Naive thymus-derived CD4-positive, alpha-beta T cell (primary cell): ENCODE measurements around the gene NCKAP5L. TPM values are rescaled to one million over a fixed set of nuclear protein-coding genes. Genes with fewer than 3 reads are reported as not detected.

Experiments
- ATAC-seq: fragments of 150-1000 bp; cut with Tn5 transposase; 2 replicates; pipeline ENCODE4 v1.10.0; 2021; ENCODE audit warnings: mild to moderate bottlenecking, moderate library complexity
- CTCF ChIA-PET: fragments of 350-600 bp; sonication (Branson Sonifier 250); formaldehyde crosslinking; loops from one replicate; lab custom pipeline; 2021; ENCODE audit warnings: antibody characterized with exemption; lab: Charles Lee
- POLR2A ChIA-PET: fragments of 350-600 bp; sonication (Branson Sonifier 250); formaldehyde crosslinking; loops from one replicate; lab custom pipeline; 2021; ENCODE audit warnings: antibody characterized with exemption, inconsistent platforms; lab: Charles Lee
- DNase-seq, 9 donors: peaks; one replicate each; pipeline versions ENCODE4 v3.0.0 to v3.0.0-alpha.2; 2020 to 2022; ENCODE audit warnings: mixed read lengths in 1 of 9
- H3K27ac ChIP-seq: one replicate; pipeline ENCODE4 v1.7.0; 2013; ENCODE audit warnings: mild to moderate bottlenecking, low read depth, low read length, moderate library complexity
- H3K27me3 ChIP-seq, 2 donors: one replicate each; pipeline ENCODE4 v1.7.0; 2013; ENCODE audit warnings: low read length in 2 of 2, mild to moderate bottlenecking in 2 of 2, moderate library complexity in 2 of 2; ENCODE audit not compliant: control insufficient read depth in 2 of 2, insufficient read depth in 2 of 2
- H3K36me3 ChIP-seq, 3 experiments: 1 replicate in 2 of 3; 2 replicates in 1 of 3; pipeline ENCODE4 v1.7.0; 2013; ENCODE audit warnings: low read length in 3 of 3, mild to moderate bottlenecking in 3 of 3, moderate library complexity in 1 of 3; ENCODE audit not compliant: insufficient read depth in 3 of 3, control insufficient read depth in 2 of 3
- H3K4me1 ChIP-seq, 2 donors: one replicate each; pipeline ENCODE4 v1.7.0; 2013; ENCODE audit warnings: low read length in 2 of 2, mild to moderate bottlenecking in 2 of 2, moderate library complexity in 1 of 2; ENCODE audit not compliant: control insufficient read depth in 2 of 2, insufficient read depth in 2 of 2
- H3K4me3 ChIP-seq: 2 replicates; pipeline ENCODE4 v1.7.0; 2013; ENCODE audit warnings: mild to moderate bottlenecking, low read length
- H3K9me3 ChIP-seq, 3 experiments: 1 replicate in 2 of 3; 2 replicates in 1 of 3; pipeline ENCODE4 v1.7.0; 2013; ENCODE audit warnings: low read length in 3 of 3; ENCODE audit not compliant: control insufficient read depth in 2 of 3
- H3K27ac Mint-ChIP-seq, 9 donors: one replicate each; pipeline ENCODE4 v1.8.0; 2020 to 2022; ENCODE audit warnings: mixed read lengths in 9 of 9, mild to moderate bottlenecking in 8 of 9, moderate library complexity in 5 of 9, inconsistent platforms in 2 of 9
- H3K27me3 Mint-ChIP-seq, 5 donors: one replicate each; pipeline ENCODE4 v1.8.0; 2021 to 2022; ENCODE audit warnings: mixed read lengths in 5 of 5, mild to moderate bottlenecking in 1 of 5
- H3K36me3 Mint-ChIP-seq, 5 donors: one replicate each; pipeline ENCODE4 v1.8.0; 2020 to 2022; ENCODE audit warnings: mixed read lengths in 5 of 5, mild to moderate bottlenecking in 3 of 5, inconsistent platforms in 1 of 5
- H3K4me1 Mint-ChIP-seq, 7 donors: one replicate each; pipeline ENCODE4 v1.8.0; 2020 to 2022; ENCODE audit warnings: mixed read lengths in 7 of 7, mild to moderate bottlenecking in 3 of 7, inconsistent platforms in 1 of 7
- H3K4me3 Mint-ChIP-seq, 10 donors: one replicate each; pipeline ENCODE4 v1.8.0; 2020 to 2022; ENCODE audit warnings: mild to moderate bottlenecking in 10 of 10, mixed read lengths in 10 of 10, moderate library complexity in 6 of 10, inconsistent platforms in 2 of 10
- H3K9me3 Mint-ChIP-seq, 11 donors: one replicate each; pipeline ENCODE4 v1.8.0; 2020 to 2022; ENCODE audit warnings: mixed read lengths in 11 of 11, mild to moderate bottlenecking in 4 of 11, inconsistent platforms in 1 of 11, moderate library complexity in 1 of 11
- intact Hi-C, 2 donors: fragments of 100-400 bp; cut with micrococcal nuclease; formaldehyde crosslinking; loops; one replicate each; pipeline ENCODE4 v1.15.1; 2023
- polyA plus RNA-seq, 2 donors: library from polyadenylated mRNA; unstranded; fragments of 300-500 nt; fragmentation: Illumina TruSeq; gene quantifications; one replicate each; pipeline ENCODE4 v1.2.3, GENCODE V29; 2021
- total RNA-seq, 6 experiments: library from RNA in 5 of 6; stranded (reverse) in 5 of 6; gene quantifications; 1 replicate in 5 of 6; 2 replicates in 1 of 6; pipeline ENCODE4 v1.2.3 and lab custom pipeline; 2021 to 2026

The NCKAP5L gene
- total and polyA plus RNA-seq, 7 experiments from 2014 or later = 1.8 to 27.5 (median 11.0) TPM

GRCh38 chr12:49823350-49823749, 4.9 kb downstream of the NCKAP5L start:
- intact Hi-C loops = loop anchor here in 1 of 2 donors (10.0 kb wide), 1 partner anchor 559 kb away; the partner anchor contains the start of gene TUBA1C
- Mint-ChIP-seq H3K4me3 (no peak overlapping the region), H3K27me3 (peaks cover 0 to 11% (median 0%) of the 10 kb centered on the region in 5 donors), H3K9me3 (no peaks in the 10 kb centered on the region), H3K36me3 (peaks cover 0 to 12% (median 6%) of the 10 kb centered on the region in 5 donors), H3K27ac (no peak overlapping the region), H3K4me1 (peaks cover 23 to 59% (median 49%) of the 10 kb centered on the region in 7 donors)
- H3K27me3 ChIP-seq = no peaks in the 10 kb centered on the region
- no peak for ATAC-seq
- H3K36me3 ChIP-seq = no peaks in the 10 kb centered on the region
- H3K27ac ChIP-seq = no peak overlapping the region
- H3K4me1 ChIP-seq = peaks cover 0 to 22% of the 10 kb centered on the region in 2 donors
- no peaks in the 10 kb centered on the region for H3K9me3 ChIP-seq
- no peak for DNase-seq
- no peak overlapping the region for H3K4me3 ChIP-seq
- POLR2A ChIA-PET = interaction anchor here (0.6 to 0.7 kb wide), 3 partner anchors 24 to 82 kb away, joined by 3 to 7 read pairs (median 4); partner anchors contain the start of gene TMBIM6
- CTCF ChIA-PET = no interaction called here

- CTCF ChIA-PET = interaction anchor here (0.6 to 1.0 kb wide), 3 partner anchors 44 to 99 kb away, joined by 3 read pairs; partner anchors contain the start of gene TMBIM6
- H3K4me3 ChIP-seq = no peak overlapping the region
- intact Hi-C loops = loop anchor here in 1 of 2 donors (10.0 kb wide), 1 partner anchor 557 kb away; the partner anchor contains the start of gene TUBA1C
These were observed 6.6 kb downstream of the NCKAP5L start for GRCh38 chr12:49821373-49822287.

GRCh38 chr12:49819786-49820185, 8.4 kb downstream of the NCKAP5L start:
- H3K27me3 ChIP-seq = no peaks in the 10 kb centered on the region
- CTCF ChIA-PET = interaction anchor here (1.0 kb wide), 1 partner anchor 20 kb away, joined by 3 read pairs; no protein-coding TSS in a partner anchor
- ATAC-seq (no peak), DNase-seq (no peak)
- POLR2A ChIA-PET = interaction anchor here (0.6 to 0.7 kb wide), 2 partner anchors 47 to 392 kb away, joined by 3 read pairs; no protein-coding TSS in a partner anchor
- no peak overlapping the region for H3K4me3 ChIP-seq
- Mint-ChIP-seq H3K4me1 (peaks cover 23 to 44% (median 34%) of the 10 kb centered on the region in 7 donors), H3K4me3 (peak overlapping the region in 2 of 10 donors; percentile 20 to 38), H3K9me3 (no peaks in the 10 kb centered on the region), H3K36me3 (peaks cover 2 to 27% (median 10%) of the 10 kb centered on the region in 5 donors), H3K27ac (peak overlapping the region in 6 of 9 donors; percentile 4 to 72 (median 22)), H3K27me3 (no peaks in the 10 kb centered on the region)
- no peaks in the 10 kb centered on the region for H3K9me3 ChIP-seq
- peaks cover 0 to 16% of the 10 kb centered on the region in 2 donors for H3K4me1 ChIP-seq
- peaks cover 0 to 5% (median 0%) of the 10 kb centered on the region in 3 experiments for H3K36me3 ChIP-seq
- no peak overlapping the region for H3K27ac ChIP-seq
- intact Hi-C loops = loop anchor here in 1 of 2 donors (10.0 kb wide), 1 partner anchor 555 kb away; the partner anchor contains the start of gene TUBA1C

More at GRCh38 chr12:49821373-49822287, 6.6 kb downstream of the NCKAP5L start:
- POLR2A ChIA-PET = no interaction called here
- Histone ChIP-seq H3K27me3 (no peaks in the 10 kb centered on the region), H3K4me1 (peaks cover 0 to 16% of the 10 kb centered on the region in 2 donors), H3K27ac (peak overlapping the region; percentile 30), H3K36me3 (no peaks in the 10 kb centered on the region), H3K9me3 (no peaks in the 10 kb centered on the region)
- ATAC-seq (no peak), DNase-seq (no peak)
- Mint-ChIP-seq H3K27ac (peak overlapping the region; percentile 45 to 87 (median 68)), H3K4me3 (peak overlapping the region; percentile 12 to 79 (median 62)), H3K9me3 (no peaks in the 10 kb centered on the region), H3K36me3 (peaks cover 0 to 19% (median 6%) of the 10 kb centered on the region in 5 donors), H3K4me1 (peaks cover 23 to 54% (median 42%) of the 10 kb centered on the region in 7 donors), H3K27me3 (peaks cover 0 to under 1% (median 0%) of the 10 kb centered on the region in 5 donors)

- Histone ChIP-seq H3K9me3 (no peaks in the 10 kb centered on the region), H3K4me1 (peaks cover 0 to 16% of the 10 kb centered on the region in 2 donors), H3K27me3 (no peaks in the 10 kb centered on the region), H3K27ac (no peak overlapping the region), H3K4me3 (no peak overlapping the region), H3K36me3 (peaks cover 0 to 5% (median 0%) of the 10 kb centered on the region in 3 experiments)
- no peak for ATAC-seq
- Mint-ChIP-seq H3K27me3 (no peaks in the 10 kb centered on the region), H3K9me3 (no peaks in the 10 kb centered on the region), H3K27ac (peak overlapping the region in 2 of 9 donors; percentile 22 to 32), H3K4me3 (no peak overlapping the region), H3K4me1 (peaks cover 23 to 39% (median 30%) of the 10 kb centered on the region in 7 donors), H3K36me3 (peaks cover 2 to 31% (median 15%) of the 10 kb centered on the region in 5 donors)
- DNase-seq = no peak
- intact Hi-C loops = no loop called here
- ChIA-PET CTCF (no interaction called here), POLR2A (interaction anchor here (0.7 to 0.9 kb wide), 2 partner anchors 9 to 237 kb away, joined by 3 read pairs; no protein-coding TSS in a partner anchor)
These were observed 9.8 kb downstream of the NCKAP5L start for GRCh38 chr12:49818241-49818895.

GRCh38 chr12:49813131-49813530, 15.1 kb downstream of the NCKAP5L start:
- H3K27me3 ChIP-seq = no peaks in the 10 kb centered on the region
- ATAC-seq = no peak

GRCh38 chr12:49811961-49812401, 16.2 kb downstream of the NCKAP5L start:
- Histone ChIP-seq H3K9me3 (no peaks in the 10 kb centered on the region), H3K27me3 (no peaks in the 10 kb centered on the region), H3K4me3 (no peak overlapping the region), H3K36me3 (peaks cover 0 to 5% (median 0%) of the 10 kb centered on the region in 3 experiments), H3K27ac (no peak overlapping the region), H3K4me1 (no peaks in the 10 kb centered on the region)
- peaks cover 3 to 8% (median 6%) of the 10 kb centered on the region in 7 donors for H3K4me1 Mint-ChIP-seq
- DNase-seq (no peak), ATAC-seq (no peak)
- peaks cover 0 to 16% (median 5%) of the 10 kb centered on the region in 5 donors for H3K36me3 Mint-ChIP-seq
- no peaks in the 10 kb centered on the region for H3K27me3 Mint-ChIP-seq
- ChIA-PET CTCF (no interaction called here), POLR2A (interaction anchor here (0.9 kb wide), 1 partner anchor 70 kb away, joined by 3 read pairs; no protein-coding TSS in a partner anchor)
- H3K27ac Mint-ChIP-seq = no peak overlapping the region
- H3K9me3 Mint-ChIP-seq = no peaks in the 10 kb centered on the region
- intact Hi-C loops = no loop called here
- no peak overlapping the region for H3K4me3 Mint-ChIP-seq

More at GRCh38 chr12:49813131-49813530, 15.1 kb downstream of the NCKAP5L start:
- H3K27ac Mint-ChIP-seq = no peak overlapping the region
- H3K4me3 ChIP-seq = no peak overlapping the region
- intact Hi-C loops = no loop called here
- POLR2A ChIA-PET = no interaction called here
- CTCF ChIA-PET = no interaction called here
- H3K4me1 Mint-ChIP-seq = peaks cover 3 to 11% (median 6%) of the 10 kb centered on the region in 7 donors
- no peaks in the 10 kb centered on the region for H3K9me3 ChIP-seq
- peaks cover 0 to 19% (median 5%) of the 10 kb centered on the region in 5 donors for H3K36me3 Mint-ChIP-seq
- H3K27me3 Mint-ChIP-seq = no peaks in the 10 kb centered on the region
- H3K9me3 Mint-ChIP-seq = no peaks in the 10 kb centered on the region
- no peak overlapping the region for H3K4me3 Mint-ChIP-seq
- no peak for DNase-seq
- H3K36me3 ChIP-seq = peaks cover 0 to 5% (median 0%) of the 10 kb centered on the region in 3 experiments
- H3K4me1 ChIP-seq = no peaks in the 10 kb centered on the region
- no peak overlapping the region for H3K27ac ChIP-seq
